SHP77 treated with DMSO at 0.1 percent for 48 hours (cell line): ENCODE measurements around the gene C1QBP.
A peak's percentile ranks its signal among the peaks of the same experiment; 100 is the strongest.
"Not testable (repeated sequence)": the region's sequence is repeated elsewhere in the genome, so short reads cannot be mapped to it uniquely, and the experiment has no call there.

Experiments
- DNase-seq: peaks from one replicate; lab custom pipeline; 2025; lab: John Stamatoyannopoulos, UW

C1QBP gene

DNA sequence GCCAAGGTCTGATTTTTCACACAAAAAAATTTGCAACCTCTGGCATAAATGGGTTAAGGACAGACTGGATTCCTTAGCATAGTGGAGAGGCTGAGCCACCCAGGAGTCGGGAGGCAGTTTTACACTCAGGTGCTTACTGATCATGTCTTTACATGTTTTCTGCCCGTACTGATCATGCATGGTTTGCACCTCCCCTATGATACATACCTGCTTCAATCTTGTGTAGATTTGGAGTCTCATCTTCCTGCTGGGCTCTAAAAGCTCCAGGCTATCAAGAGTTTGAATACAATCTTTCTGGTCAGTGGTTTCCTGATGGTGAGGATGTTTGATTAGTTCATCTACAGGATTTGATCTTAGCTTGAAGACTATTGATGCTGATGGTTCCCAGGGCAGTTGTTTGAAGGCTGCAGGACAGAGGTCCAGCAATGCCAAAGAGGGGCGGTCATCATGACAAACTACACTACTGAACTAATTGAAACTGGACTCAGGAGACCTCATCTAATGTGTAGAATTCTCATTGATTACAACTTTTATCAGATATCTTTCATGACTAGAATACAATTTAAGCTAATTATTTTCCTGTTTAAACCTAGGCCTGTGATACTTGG, 6.9 kb downstream of the C1QBP start:
- no peak for DNase-seq

GRCh38 chr17:5431234-5431633, 7.7 kb downstream of the C1QBP start:
- not testable (repeated sequence) for DNase-seq

GRCh38 chr17:5430413-5430999, 8.4 kb downstream of the C1QBP start:
- no peak for DNase-seq

- no peak for DNase-seq
Measured at GRCh38 chr17:5429191-5429887, 9.6 kb downstream of the C1QBP start.

- DNase-seq = no peak
Measured at GRCh38 chr17:5425826-5426225, 13.1 kb downstream of the C1QBP start.

- DNase-seq = no peak
Measured at GRCh38 chr17:5424909-5425308, 14.0 kb downstream of the C1QBP start.

- no peak for DNase-seq
Measured at GRCh38 chr17:5422505-5422904, 16.4 kb downstream of the C1QBP start.

GRCh38 chr17:5419959-5420653, 18.8 kb downstream of the C1QBP start, which contains the start of gene RPAIN:
RPAIN (plus strand) TSS chr17:5420182; CDS start chr17:5420211, 29 bp downstream.
- peak; percentile 98 for DNase-seq

GRCh38 chr17:5419356-5419958, 19.5 kb downstream of the C1QBP start, which contains the start of gene NUP88:
NUP88 (minus strand) TSS chr17:5419662; CDS start chr17:5419650, 12 bp downstream.
- DNase-seq = peak; percentile 98

GRCh38 chr17:5418858-5419355, 20.0 kb downstream of the C1QBP start:
- peak; percentile 22 for DNase-seq

DNA sequence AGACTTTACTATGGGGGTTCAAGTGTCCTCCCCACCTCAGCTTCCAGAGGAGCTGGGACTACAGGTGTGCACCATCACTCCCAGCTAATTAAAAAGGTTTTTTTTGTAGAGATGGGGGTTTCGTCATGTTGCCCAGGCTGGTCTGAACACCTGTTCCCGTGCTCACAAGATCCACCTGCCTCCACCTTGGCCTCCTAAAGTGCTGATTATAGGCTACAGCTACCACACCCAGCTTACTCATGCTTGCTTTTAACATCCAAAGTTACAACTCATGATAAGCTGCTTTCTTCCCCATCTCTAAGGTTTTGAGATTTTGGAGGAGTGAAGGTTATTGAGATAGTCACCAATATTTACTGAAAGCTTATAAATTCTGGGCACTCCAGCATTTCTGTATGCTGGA, 22.1 kb downstream of the C1QBP start:
- no peak for DNase-seq

DNA sequence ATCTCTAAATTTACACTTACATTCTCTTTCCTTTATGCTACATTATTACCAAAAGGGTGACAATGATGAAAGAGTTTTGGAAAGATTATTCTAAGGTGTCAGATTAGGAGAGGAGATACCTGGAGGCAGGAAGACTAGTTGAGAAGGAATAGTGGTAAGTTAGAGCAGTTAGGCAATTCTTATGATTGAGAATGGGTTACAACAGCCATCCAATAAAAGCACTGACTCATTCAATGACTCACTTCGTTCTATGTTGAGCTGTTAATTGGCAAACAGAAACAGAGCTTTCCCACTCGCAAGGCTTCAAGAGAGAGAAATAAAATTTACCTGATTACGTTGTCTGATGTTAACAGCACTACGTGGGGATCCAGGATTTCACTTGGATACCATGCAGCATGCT, 25.3 kb downstream of the C1QBP start:
- DNase-seq = no peak

- DNase-seq = no peak
Measured at GRCh38 chr17:5410594-5411272, 28.2 kb downstream of the C1QBP start.

GRCh38 chr17:5408186-5408585, 30.8 kb downstream of the C1QBP start:
- no peak for DNase-seq

- no peak for DNase-seq
Measured at GRCh38 chr17:5405400-5405799, 33.6 kb downstream of the C1QBP start.

DNA sequence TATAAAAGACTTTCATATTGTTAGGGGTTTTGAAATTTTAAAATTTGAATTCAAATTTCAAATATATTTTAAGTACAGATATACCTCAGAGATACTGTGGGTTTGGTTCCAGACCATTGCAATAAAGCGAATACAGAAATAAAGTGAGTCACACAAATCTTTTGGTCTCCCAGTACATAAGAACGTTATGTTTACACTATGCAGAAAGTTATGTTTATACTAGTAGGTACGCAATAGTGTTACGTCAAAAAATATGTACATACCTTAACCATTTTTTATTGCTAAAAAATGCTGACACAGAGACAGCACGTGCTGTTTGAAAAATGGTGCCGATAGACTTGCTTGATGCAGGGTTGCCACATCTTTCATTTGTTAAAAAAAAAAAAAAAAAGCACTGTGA, 39.2 kb downstream of the C1QBP start:
- no peak for DNase-seq

DNA sequence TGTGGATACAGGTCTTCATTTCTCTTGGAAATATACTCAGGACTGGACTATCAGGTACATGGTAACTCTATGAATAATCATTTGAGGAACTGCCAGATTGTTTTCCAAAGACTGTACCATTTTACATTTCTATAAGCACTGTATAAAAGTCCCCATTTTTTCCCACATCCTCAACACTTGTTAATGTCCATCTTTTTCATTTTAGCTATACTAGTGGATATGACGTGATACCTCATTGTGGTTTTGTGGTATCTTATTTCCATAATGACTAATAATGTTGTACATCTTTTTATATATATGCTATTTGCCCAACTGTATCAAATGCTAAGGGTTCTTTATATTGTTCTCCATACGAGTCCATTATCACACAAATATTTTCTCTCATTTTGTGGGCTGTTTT, 42.3 kb downstream of the C1QBP start:
- no peak for DNase-seq

DNA sequence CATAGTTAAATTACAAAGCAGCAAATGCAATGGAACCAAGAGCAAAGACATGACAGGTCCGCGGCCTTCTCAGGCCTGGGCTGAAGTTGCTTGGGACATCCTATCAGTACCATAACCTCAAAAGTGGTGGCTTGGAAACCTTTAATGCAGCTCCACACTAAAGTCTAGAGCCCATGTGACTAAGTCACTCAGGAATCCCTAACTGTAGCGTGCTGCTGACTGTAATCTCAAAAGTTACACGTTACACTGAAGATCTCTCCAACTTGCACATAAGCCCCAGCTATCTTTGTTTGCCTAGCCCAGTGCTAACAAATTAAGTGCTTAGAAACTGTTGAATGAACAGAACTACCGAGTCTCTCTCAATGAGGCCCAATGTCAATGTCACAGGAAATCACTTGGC, 47.3 kb downstream of the C1QBP start:
- DNase-seq = no peak
